ENCODE measurements around the gene WDR46.

- TF ChIP-seq INSM2 (tag by site-specific recombination; IDR thresholded peaks at IDR 0.05) (no peak), SP7 (tag by site-specific recombination; IDR thresholded peaks at IDR 0.05) (peak; percentile 63), REST (tag by site-specific recombination; IDR thresholded peaks at IDR 0.05) (no peak)
- TF ChIP-seq, protein P1, sequence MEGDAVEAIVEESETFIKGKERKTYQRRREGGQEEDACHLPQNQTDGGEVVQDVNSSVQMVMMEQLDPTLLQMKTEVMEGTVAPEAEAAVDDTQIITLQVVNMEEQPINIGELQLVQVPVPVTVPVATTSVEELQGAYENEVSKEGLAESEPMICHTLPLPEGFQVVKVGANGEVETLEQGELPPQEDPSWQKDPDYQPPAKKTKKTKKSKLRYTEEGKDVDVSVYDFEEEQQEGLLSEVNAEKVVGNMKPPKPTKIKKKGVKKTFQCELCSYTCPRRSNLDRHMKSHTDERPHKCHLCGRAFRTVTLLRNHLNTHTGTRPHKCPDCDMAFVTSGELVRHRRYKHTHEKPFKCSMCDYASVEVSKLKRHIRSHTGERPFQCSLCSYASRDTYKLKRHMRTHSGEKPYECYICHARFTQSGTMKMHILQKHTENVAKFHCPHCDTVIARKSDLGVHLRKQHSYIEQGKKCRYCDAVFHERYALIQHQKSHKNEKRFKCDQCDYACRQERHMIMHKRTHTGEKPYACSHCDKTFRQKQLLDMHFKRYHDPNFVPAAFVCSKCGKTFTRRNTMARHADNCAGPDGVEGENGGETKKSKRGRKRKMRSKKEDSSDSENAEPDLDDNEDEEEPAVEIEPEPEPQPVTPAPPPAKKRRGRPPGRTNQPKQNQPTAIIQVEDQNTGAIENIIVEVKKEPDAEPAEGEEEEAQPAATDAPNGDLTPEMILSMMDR (tag by site-specific recombination; IDR thresholded peaks at IDR 0.05): peak; percentile 99
These were observed 9.0 kb downstream of the WDR46 start for GRCh38 chr6:33279971-33280511.

Measured in HEK293 (cell line).